Measurements from ENCODE around the gene RALGAPA2.

DNA sequence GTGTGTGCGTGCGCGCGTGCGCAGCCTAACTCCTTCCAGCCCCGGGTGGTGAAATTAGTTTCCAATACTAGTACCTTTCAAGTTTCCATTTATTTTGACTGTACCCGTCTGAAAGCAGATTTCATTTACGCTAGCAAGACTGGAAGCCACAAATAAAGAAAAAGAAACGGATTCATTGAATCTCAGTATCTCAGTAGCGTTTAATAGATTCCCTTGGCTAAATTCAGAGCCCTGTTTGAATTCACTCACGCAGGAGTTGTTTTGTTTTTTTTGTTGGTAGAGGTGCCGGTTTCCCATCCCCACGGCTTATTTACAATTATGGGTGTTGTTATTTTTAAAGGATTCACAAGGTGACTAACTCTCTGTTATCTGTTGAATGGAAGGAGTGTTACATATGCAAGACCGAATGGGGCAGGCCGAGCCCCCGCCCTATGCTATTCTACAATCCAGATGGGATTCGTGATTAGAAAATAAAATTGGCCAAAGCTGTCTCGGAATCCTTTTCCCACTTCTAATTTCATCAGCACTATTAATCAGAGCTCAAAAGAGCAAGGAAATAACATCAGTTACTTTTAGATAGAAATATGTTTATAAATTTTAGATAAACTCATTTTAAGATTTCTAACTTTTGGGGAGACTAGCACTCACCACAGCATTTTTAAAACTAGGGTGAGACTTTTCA is 346.8 kb downstream of the RALGAPA2 start:
- no peak for TF ChIP-seq ZNF274 (IDR thresholded peaks at IDR 0.05; ENCODE audit: low read depth, low read length)
- TF ChIP-seq SUZ12 (IDR thresholded peaks at IDR 0.05; ENCODE audit: extremely low read depth, insufficient read depth, insufficient read length): no peak
- no peak for TF ChIP-seq YY1 (IDR thresholded peaks at IDR 0.05; ENCODE audit: insufficient read depth, insufficient read length)

Measured in NT2/D1 (cell line).